ENCODE results near the gene TMC7. TPM values are rescaled to one million over a fixed set of nuclear protein-coding genes. Genes with fewer than 3 reads are reported as not detected.

Gene TMC7
- total and polyA plus RNA-seq, 7 experiments from 2014 or later = 0.07 TPM; not detected in 6

GRCh38 chr16:19005561-19006445, 22.1 kb downstream of the TMC7 start:
- intact Hi-C loops (cut with micrococcal nuclease) = no loop called here
- CTCF ChIA-PET = no interaction called here
- ATAC-seq = no peak

GRCh38 chr16:19006446-19007315, 22.9 kb downstream of the TMC7 start:
- Histone ChIP-seq H3K27ac (ENCODE audit: low read depth, low read length) (no peak overlapping the region), H3K4me3 (ENCODE audit: low read length) (no peak overlapping the region), H3K4me1 (ENCODE audit: control insufficient read depth in 2 of 2, insufficient read depth in 2 of 2, low read length in 2 of 2) (no peaks in the 10 kb centered on the region), H3K27me3 (ENCODE audit: control insufficient read depth in 2 of 2, insufficient read depth in 2 of 2, low read length in 2 of 2) (no peaks in the 10 kb centered on the region), H3K36me3 (ENCODE audit: control insufficient read depth in 2 of 3, insufficient read depth in 3 of 3, low read length in 3 of 3) (no peaks in the 10 kb centered on the region), H3K9me3 (ENCODE audit: control insufficient read depth in 2 of 3, low read length in 3 of 3) (peaks cover 0 to 6% (median 0%) of the 10 kb centered on the region in 3 experiments)
- Mint-ChIP-seq H3K27ac (no peak overlapping the region), H3K27me3 (peaks cover 0 to 5% (median 0%) of the 10 kb centered on the region in 5 donors), H3K4me1 (peaks cover 0 to 3% (median 0%) of the 10 kb centered on the region in 7 donors), H3K9me3 (peaks cover 0 to 11% (median 0%) of the 10 kb centered on the region in 11 donors), H3K4me3 (no peak overlapping the region), H3K36me3 (no peaks in the 10 kb centered on the region)
- CTCF ChIA-PET = no interaction called here
- intact Hi-C loops (cut with micrococcal nuclease) = no loop called here
- ATAC-seq (no peak), DNase-seq (no peak)
- POLR2A ChIA-PET = no interaction called here

More at GRCh38 chr16:19005561-19006445, 22.1 kb downstream of the TMC7 start:
- Mint-ChIP-seq H3K4me1 (peaks cover 0 to 3% (median 0%) of the 10 kb centered on the region in 7 donors), H3K9me3 (peaks cover 0 to 6% (median 0%) of the 10 kb centered on the region in 11 donors), H3K27me3 (peaks cover 0 to 4% (median 0%) of the 10 kb centered on the region in 5 donors), H3K36me3 (no peaks in the 10 kb centered on the region), H3K27ac (no peak overlapping the region), H3K4me3 (no peak overlapping the region)
- Histone ChIP-seq H3K4me1 (ENCODE audit: control insufficient read depth in 2 of 2, insufficient read depth in 2 of 2, low read length in 2 of 2) (no peaks in the 10 kb centered on the region), H3K9me3 (ENCODE audit: control insufficient read depth in 2 of 3, low read length in 3 of 3) (peaks cover 0 to 5% (median 0%) of the 10 kb centered on the region in 3 experiments), H3K27me3 (ENCODE audit: control insufficient read depth in 2 of 2, insufficient read depth in 2 of 2, low read length in 2 of 2) (no peaks in the 10 kb centered on the region), H3K27ac (ENCODE audit: low read depth, low read length) (no peak overlapping the region), H3K36me3 (ENCODE audit: control insufficient read depth in 2 of 3, insufficient read depth in 3 of 3, low read length in 3 of 3) (no peaks in the 10 kb centered on the region), H3K4me3 (ENCODE audit: low read length) (no peak overlapping the region)
- DNase-seq = no peak
- POLR2A ChIA-PET = no interaction called here

GRCh38 chr16:19008245-19009169, 24.8 kb downstream of the TMC7 start:
- Histone ChIP-seq H3K36me3 (ENCODE audit: control insufficient read depth in 2 of 3, insufficient read depth in 3 of 3, low read length in 3 of 3) (no peaks in the 10 kb centered on the region), H3K9me3 (ENCODE audit: control insufficient read depth in 2 of 3, low read length in 3 of 3) (peaks cover 0 to 6% (median 0%) of the 10 kb centered on the region in 3 experiments), H3K27ac (ENCODE audit: low read depth, low read length) (no peak overlapping the region), H3K27me3 (ENCODE audit: control insufficient read depth in 2 of 2, insufficient read depth in 2 of 2, low read length in 2 of 2) (no peaks in the 10 kb centered on the region), H3K4me1 (ENCODE audit: control insufficient read depth in 2 of 2, insufficient read depth in 2 of 2, low read length in 2 of 2) (no peaks in the 10 kb centered on the region), H3K4me3 (ENCODE audit: low read length) (no peak overlapping the region)
- DNase-seq (no peak), ATAC-seq (no peak)
- H3K27me3 Mint-ChIP-seq = peaks cover 0 to 5% (median 0%) of the 10 kb centered on the region in 5 donors
- ChIA-PET POLR2A (no interaction called here), CTCF (no interaction called here)
- H3K4me1 Mint-ChIP-seq = no peaks in the 10 kb centered on the region
- peaks cover 0 to 11% (median 0%) of the 10 kb centered on the region in 11 donors for H3K9me3 Mint-ChIP-seq
- no peak overlapping the region for H3K27ac Mint-ChIP-seq
- intact Hi-C loops (cut with micrococcal nuclease) = no loop called here
- no peak overlapping the region for H3K4me3 Mint-ChIP-seq
- no peaks in the 10 kb centered on the region for H3K36me3 Mint-ChIP-seq

- peaks cover 0 to 11% (median 0%) of the 10 kb centered on the region in 11 donors for H3K9me3 Mint-ChIP-seq
- Histone ChIP-seq H3K36me3 (ENCODE audit: control insufficient read depth in 2 of 3, insufficient read depth in 3 of 3, low read length in 3 of 3) (no peaks in the 10 kb centered on the region), H3K27me3 (ENCODE audit: control insufficient read depth in 2 of 2, insufficient read depth in 2 of 2, low read length in 2 of 2) (no peaks in the 10 kb centered on the region), H3K27ac (ENCODE audit: low read depth, low read length) (no peak overlapping the region), H3K9me3 (ENCODE audit: control insufficient read depth in 2 of 3, low read length in 3 of 3) (peaks cover 0 to 6% (median 0%) of the 10 kb centered on the region in 3 experiments), H3K4me3 (ENCODE audit: low read length) (no peak overlapping the region), H3K4me1 (ENCODE audit: control insufficient read depth in 2 of 2, insufficient read depth in 2 of 2, low read length in 2 of 2) (no peaks in the 10 kb centered on the region)
- no peak for ATAC-seq
- CTCF ChIA-PET = no interaction called here
- no peaks in the 10 kb centered on the region for H3K4me1 Mint-ChIP-seq
- intact Hi-C loops (cut with micrococcal nuclease) = no loop called here
- DNase-seq = no peak
- H3K27me3 Mint-ChIP-seq = peaks cover 0 to 5% (median 0%) of the 10 kb centered on the region in 5 donors
- no peak overlapping the region for H3K4me3 Mint-ChIP-seq
- POLR2A ChIA-PET = no interaction called here
- H3K27ac Mint-ChIP-seq = no peak overlapping the region
- H3K36me3 Mint-ChIP-seq = no peaks in the 10 kb centered on the region
Observed at GRCh38 chr16:19011169-19011731, 27.5 kb downstream of the TMC7 start.

- Histone ChIP-seq H3K9me3 (ENCODE audit: control insufficient read depth in 2 of 3, low read length in 3 of 3) (peaks cover 0 to 6% (median 0%) of the 10 kb centered on the region in 3 experiments), H3K36me3 (ENCODE audit: control insufficient read depth in 2 of 3, insufficient read depth in 3 of 3, low read length in 3 of 3) (no peaks in the 10 kb centered on the region), H3K27ac (ENCODE audit: low read depth, low read length) (no peak overlapping the region), H3K4me3 (ENCODE audit: low read length) (no peak overlapping the region), H3K27me3 (ENCODE audit: control insufficient read depth in 2 of 2, insufficient read depth in 2 of 2, low read length in 2 of 2) (no peaks in the 10 kb centered on the region), H3K4me1 (ENCODE audit: control insufficient read depth in 2 of 2, insufficient read depth in 2 of 2, low read length in 2 of 2) (no peaks in the 10 kb centered on the region)
- H3K9me3 Mint-ChIP-seq = peaks cover 0 to 11% (median 0%) of the 10 kb centered on the region in 11 donors
- ChIA-PET CTCF (interaction anchor here (0.6 kb wide), 1 partner anchor 22 kb away, joined by 6 read pairs; no protein-coding TSS in a partner anchor), POLR2A (no interaction called here)
- H3K4me1 Mint-ChIP-seq = no peaks in the 10 kb centered on the region
- peaks cover 0 to 5% (median 0%) of the 10 kb centered on the region in 5 donors for H3K27me3 Mint-ChIP-seq
- no peak overlapping the region for H3K27ac Mint-ChIP-seq
- no peak overlapping the region for H3K4me3 Mint-ChIP-seq
- no peak for ATAC-seq
- intact Hi-C loops (cut with micrococcal nuclease) = no loop called here
- no peak for DNase-seq
- H3K36me3 Mint-ChIP-seq = no peaks in the 10 kb centered on the region
Observed at GRCh38 chr16:19014461-19014860, 30.7 kb downstream of the TMC7 start.

GRCh38 chr16:19017179-19017578, 33.4 kb downstream of the TMC7 start:
- H3K4me3 Mint-ChIP-seq = no peak overlapping the region
- Histone ChIP-seq H3K4me1 (ENCODE audit: control insufficient read depth in 2 of 2, insufficient read depth in 2 of 2, low read length in 2 of 2) (no peaks in the 10 kb centered on the region), H3K9me3 (ENCODE audit: control insufficient read depth in 2 of 3, low read length in 3 of 3) (no peaks in the 10 kb centered on the region), H3K4me3 (ENCODE audit: low read length) (no peak overlapping the region), H3K27me3 (ENCODE audit: control insufficient read depth in 2 of 2, insufficient read depth in 2 of 2, low read length in 2 of 2) (no peaks in the 10 kb centered on the region), H3K36me3 (ENCODE audit: control insufficient read depth in 2 of 3, insufficient read depth in 3 of 3, low read length in 3 of 3) (no peaks in the 10 kb centered on the region), H3K27ac (ENCODE audit: low read depth, low read length) (no peak overlapping the region)
- POLR2A ChIA-PET = no interaction called here
- no peak for ATAC-seq
- H3K9me3 Mint-ChIP-seq = no peaks in the 10 kb centered on the region
- no peaks in the 10 kb centered on the region for H3K4me1 Mint-ChIP-seq
- CTCF ChIA-PET = no interaction called here
- intact Hi-C loops (cut with micrococcal nuclease) = no loop called here
- no peak overlapping the region for H3K27ac Mint-ChIP-seq
- no peak for DNase-seq
- peaks cover 0 to 5% (median 0%) of the 10 kb centered on the region in 5 donors for H3K27me3 Mint-ChIP-seq
- H3K36me3 Mint-ChIP-seq = no peaks in the 10 kb centered on the region
